PC-3 (cell line): ENCODE data around the gene ABHD16A. TPM values are rescaled to one million over a fixed set of nuclear protein-coding genes. Genes with fewer than 3 reads are reported as not detected.

Experiments
- ATAC-seq: fragments of 200-7000 bp; cut with Tn5 transposase; 2 replicates; pipeline ENCODE4 v1.9.1; 2020; ENCODE audit warnings: mild to moderate bottlenecking, moderate library complexity
- BruUV-seq: library from RNA; stranded (reverse); fragments of 400-500 nt; replicated peaks from 2 replicates; lab custom pipeline; 2021; lab: Mats Ljungman, UMichigan
- CTCF ChIA-PET: fragments of 300-600 bp; sonication (Branson Sonifier 250); formaldehyde crosslinking; loops from one replicate; lab custom pipeline; 2022; ENCODE audit warnings: antibody characterized with exemption; lab: Charles Lee
- POLR2A ChIA-PET: fragments of 300-600 bp; sonication (Branson Sonifier 250); formaldehyde crosslinking; loops from one replicate; lab custom pipeline; 2022; ENCODE audit warnings: antibody characterized with exemption; ENCODE audit not compliant: unreplicated experiment; lab: Charles Lee
- DNase-seq: peaks from one replicate; pipeline ENCODE4 v3.0.0-alpha.2; 2015
- H2AFZ ChIP-seq: fragments of 300-600 bp; sonication (generic); 2 replicates; pipeline ENCODE4 v1.6.0; 2016; ENCODE audit warnings: antibody characterized with exemption, low read length
- H3F3A ChIP-seq: fragments of 300-600 bp; sonication (generic); one replicate; pipeline ENCODE4 v1.6.0; 2017; ENCODE audit warnings: antibody characterized with exemption, low read length, control low read depth, mild to moderate bottlenecking; ENCODE audit not compliant: unreplicated experiment
- H3K27ac ChIP-seq: fragments of 300-600 bp; sonication (generic); 2 replicates; pipeline ENCODE4 v1.5.1; 2016; ENCODE audit warnings: mild to moderate bottlenecking, low read length
- H3K27me3 ChIP-seq: fragments of 300-600 bp; sonication (generic); 2 replicates; pipeline ENCODE4 v1.6.1; 2016; ENCODE audit warnings: low read length, mixed read lengths
- H3K36me3 ChIP-seq: fragments of 300-600 bp; sonication (generic); 2 replicates; pipeline ENCODE4 v1.6.1; 2016; ENCODE audit warnings: low read depth, mixed run types, low read length, mixed read lengths
- H3K4me1 ChIP-seq: fragments of 300-600 bp; sonication (generic); 2 replicates; pipeline ENCODE4 v1.5.1; 2016; ENCODE audit warnings: low read length; ENCODE audit not compliant: insufficient read depth
- H3K4me2 ChIP-seq: fragments of 300-600 bp; sonication (generic); 2 replicates; pipeline ENCODE4 v1.6.0; 2016; ENCODE audit warnings: low read length
- H3K4me3 ChIP-seq: fragments of 300-600 bp; sonication (generic); 2 replicates; pipeline ENCODE4 v1.5.1; 2016; ENCODE audit warnings: mild to moderate bottlenecking, low read length, mixed read lengths
- H3K79me2 ChIP-seq: fragments of 300-600 bp; sonication (generic); 2 replicates; pipeline ENCODE4 v1.6.1; 2017; ENCODE audit warnings: low read length, mixed read lengths
- H3K9ac ChIP-seq: fragments of 300-600 bp; sonication (generic); 2 replicates; pipeline ENCODE4 v1.6.0; 2016; ENCODE audit warnings: mild to moderate bottlenecking, low read length
- H3K9me2 ChIP-seq: fragments of 300-600 bp; sonication (generic); replicated peaks from 2 replicates; pipeline ENCODE4 v1.6.1; 2016; ENCODE audit warnings: mixed run types, low read length, mixed read lengths
- H3K9me3 ChIP-seq: fragments of 300-600 bp; sonication (generic); 2 replicates; pipeline ENCODE4 v1.6.1; 2016; ENCODE audit warnings: low read length, mixed read lengths
- H4K20me1 ChIP-seq: fragments of 300-600 bp; sonication (generic); 2 replicates; pipeline ENCODE4 v1.6.1; 2016; ENCODE audit warnings: low read length, mixed read lengths
- CTCF ChIP-seq: fragments of 300-600 bp; sonication (generic); conservative IDR thresholded peaks from 2 replicates; pipeline ENCODE4 v1.5.1; 2017; ENCODE audit warnings: antibody characterized with exemption, low read depth, mild to moderate bottlenecking, low read length
- EZH2 ChIP-seq: fragments of 300-600 bp; sonication (generic); IDR thresholded peaks from one replicate; pipeline ENCODE4 v1.6.1; 2017; ENCODE audit warnings: antibody characterized with exemption, mild to moderate bottlenecking, low read length; ENCODE audit not compliant: unreplicated experiment
- EZH2phosphoT487 ChIP-seq: fragments of 300-600 bp; sonication (generic); IDR thresholded peaks from 2 replicates; pipeline ENCODE4 v1.6.1; 2018; ENCODE audit warnings: mild to moderate bottlenecking, antibody characterized with exemption, low read length, borderline replicate concordance
- intact Hi-C: fragments of 100-400 bp; cut with micrococcal nuclease; formaldehyde crosslinking; loops from 2 replicates; pipeline ENCODE4 v1.9.0; 2023
- total RNA-seq: library from RNA; depleted of rRNA; stranded (reverse); fragments of >200 nt; gene quantifications from 2 replicates; pipeline ENCODE4 v1.2.3, GENCODE V29; 2014

Gene ABHD16A
- total RNA-seq, 1 experiment from 2014 or later, result 52.0 TPM

- H3K4me3 ChIP-seq, result no peak overlapping the region
- BruUV-seq, result no TSS peak
- no peaks in the 10 kb centered on the region for H3K36me3 ChIP-seq
- DNase-seq (no peak), ATAC-seq (no peak)
- no peaks in the 10 kb centered on the region for H3K4me1 ChIP-seq
- H3K79me2 ChIP-seq, result no peaks in the 10 kb centered on the region
- ChIA-PET CTCF (no interaction called here), POLR2A (no interaction called here)
- TF ChIP-seq CTCF (no peak), EZH2 (no peak), EZH2phosphoT487 (no peak)
- H3K27ac ChIP-seq, result no peak overlapping the region
- no peaks in the 10 kb centered on the region for H4K20me1 ChIP-seq
- no peak overlapping the region for H3K9ac ChIP-seq
- no peak overlapping the region for H3K4me2 ChIP-seq
- no peaks in the 10 kb centered on the region for H3K9me2 ChIP-seq
- H3F3A ChIP-seq, result no peaks in the 10 kb centered on the region
- intact Hi-C loops, result no loop called here
- no peaks in the 10 kb centered on the region for H3K9me3 ChIP-seq
- H3K27me3 ChIP-seq, result no peaks in the 10 kb centered on the region
- no peak overlapping the region for H2AFZ ChIP-seq
These were observed 5.1 kb upstream of the ABHD16A start for GRCh38 chr6:31708224-31708623.

- no peak for DNase-seq
- Histone ChIP-seq H3K79me2 (peaks cover 3% of the 10 kb centered on the region), H3K9me3 (no peaks in the 10 kb centered on the region), H3K27me3 (no peaks in the 10 kb centered on the region), H3K4me3 (no peak overlapping the region), H3K9me2 (no peaks in the 10 kb centered on the region), H3K36me3 (no peaks in the 10 kb centered on the region), H4K20me1 (no peaks in the 10 kb centered on the region), H3K9ac (no peak overlapping the region), H3K4me1 (no peaks in the 10 kb centered on the region), H2AFZ (no peak overlapping the region), H3K4me2 (no peak overlapping the region), H3F3A (no peaks in the 10 kb centered on the region), H3K27ac (no peak overlapping the region)
- TF ChIP-seq EZH2, result no peak
- intact Hi-C loops, result no loop called here
- CTCF ChIA-PET, result no interaction called here
- no peak for ATAC-seq
- POLR2A ChIA-PET, result no interaction called here
- no TSS peak for BruUV-seq
These were observed 4.6 kb upstream of the ABHD16A start for GRCh38 chr6:31707701-31708100.

GRCh38 chr6:31706599-31706998, 3.5 kb upstream of the ABHD16A start, which contains the start of gene LY6G6F:
Gene LY6G6F, plus strand, starts transcription at chr6:31706866. Its CDS starts 41 bp downstream, at chr6:31706907.
- H3K4me1 ChIP-seq, result peaks cover 6% of the 10 kb centered on the region
- H3K27ac ChIP-seq, result no peak within 1 kb of the TSS
- H3K9me2 ChIP-seq, result no peaks in the 10 kb centered on the region
- peaks cover 14% of the 10 kb centered on the region for H3K79me2 ChIP-seq
- ChIA-PET CTCF (no interaction called here), POLR2A (no interaction called here)
- no peaks in the 10 kb centered on the region for H4K20me1 ChIP-seq
- intact Hi-C loops, result no loop called here
- no peak within 1 kb of the TSS for H3K4me3 ChIP-seq
- H3K27me3 ChIP-seq, result no peaks in the 10 kb centered on the region
- no peak within 1 kb of the TSS for H3K4me2 ChIP-seq
- no peaks in the 10 kb centered on the region for H3F3A ChIP-seq
- H3K36me3 ChIP-seq, result no peaks in the 10 kb centered on the region
- DNase-seq, result no peak
- H3K9ac ChIP-seq, result no peak within 1 kb of the TSS
- ATAC-seq, result no peak
- TF ChIP-seq EZH2phosphoT487, result no peak
- no peak for TF ChIP-seq CTCF
- TF ChIP-seq EZH2, result no peak
- H3K9me3 ChIP-seq, result no peaks in the 10 kb centered on the region
- no peak within 1 kb of the TSS for H2AFZ ChIP-seq
- BruUV-seq, result no TSS peak
